Right lobe of liver (tissue), 6 donors: ENCODE measurements around the gene PPAT. TPM values are rescaled to one million over a fixed set of nuclear protein-coding genes. Genes with fewer than 3 reads are reported as not detected.

ENCODE experiments used
- ATAC-seq, 4 donors: fragments of 200-7000 bp; cut with Tn5 transposase; one replicate each; pipeline ENCODE4 v1.9.1; 2020; ENCODE audit warnings: mild to moderate bottlenecking in 4 of 4, moderate library complexity in 4 of 4
- DNase-seq, 3 donors: peaks; one replicate each; pipeline ENCODE4 v3.0.0-alpha.2; 2020
- H3K27ac ChIP-seq, 3 donors: fragments of 200-600 bp; one replicate each; pipeline ENCODE4 v1.8.0; 2022
- H3K27me3 ChIP-seq, 2 donors: fragments of 200-600 bp; one replicate each; pipeline ENCODE4 v1.8.0; 2022
- H3K36me3 ChIP-seq, 4 donors: fragments of 200-600 bp; sonication (generic) in 1 of 4; one replicate each; pipeline versions ENCODE4 v1.5.1 to v1.8.0; 2017 to 2022; ENCODE audit warnings: control low read depth in 1 of 4
- H3K4me1 ChIP-seq, 4 donors: fragments of 200-600 bp; sonication (generic) in 1 of 4; one replicate each; pipeline versions ENCODE4 v1.5.1 to v1.8.0; 2017 to 2022; ENCODE audit warnings: control low read depth in 1 of 4
- H3K4me3 ChIP-seq, 3 donors: fragments of 200-600 bp; one replicate each; pipeline ENCODE4 v1.8.0; 2022
- H3K9me3 ChIP-seq, 4 donors: fragments of 200-600 bp; sonication (generic) in 1 of 4; one replicate each; pipeline versions ENCODE4 v1.5.1 to v1.8.0; 2017 to 2022; ENCODE audit warnings: control low read depth in 1 of 4
- CTCF ChIP-seq, 4 donors: fragments of 200-600 bp in 3 of 4; fragments of 450-650 bp in 1 of 4; IDR thresholded peaks; one replicate each; pipeline versions ENCODE4 v1.5.1 to v1.8.0; 2016 to 2022; ENCODE audit warnings: antibody characterized with exemption in 4 of 4, mild to moderate bottlenecking in 2 of 4
- POLR2A ChIP-seq: fragments of 450-650 bp; IDR thresholded peaks from one replicate; pipeline ENCODE4 v1.6.1; 2017; ENCODE audit warnings: antibody characterized with exemption, mild to moderate bottlenecking
- WGBS: methylation state at CpG from one replicate; pipeline ENCODE4 v1.1.6; 2018; ENCODE audit warnings: low coverage, low lambda C conversion rate; ENCODE audit not compliant: insufficient coverage; ENCODE audit errors: missing lambda C conversion rate; 5-methylcytosine and 5-hydroxymethylcytosine counted together
- intact Hi-C, 2 donors: fragments of 100-400 bp; cut with DNase I; formaldehyde crosslinking; loops; one replicate each; pipeline versions ENCODE4 v1.11.2 to v1.14.1; 2022
- total RNA-seq, 6 experiments: library from RNA; depleted of rRNA in 2 of 6; stranded (reverse); fragments of >200 nt in 2 of 6; fragmentation: NEBNext Ultra II Directional in 3 of 6; extraction: Animal tissue kit (Norgen Biotek cat#: 25700) in 3 of 6; gene quantifications; one replicate each; pipeline versions ENCODE4 v1.1.0 to v1.2.4, GENCODE V29; 2016 to 2023
- donor health status: DM: no; HTN: yes; CAD: no.
- donor health status: DM: no; HTN: no; CAD: no.
- donor health status: DM: no; HTN: no; CAD: no.
- donor health status: DM: no; HTN: yes; CAD: no.
- donor health status: DM: no; HTN: yes; CAD: no.

The PPAT gene
- total RNA-seq, 6 experiments from 2014 or later = 4.4 to 8.5 (median 7.1) TPM

- DNase-seq (no peak), ATAC-seq (no peak)
- H3K4me1 ChIP-seq = peaks cover 0 to 8% (median 0%) of the 10 kb centered on the region in 4 donors
- H3K9me3 ChIP-seq = no peaks in the 10 kb centered on the region
- H3K36me3 ChIP-seq = peaks cover 0 to 9% (median 0%) of the 10 kb centered on the region in 4 donors
- H3K27ac ChIP-seq = no peak overlapping the region
- 69% methylated on average over 1 of the region's 1 CpG for WGBS
- H3K4me3 ChIP-seq = no peak overlapping the region
- intact Hi-C loops = no loop called here
- H3K27me3 ChIP-seq = no peaks in the 10 kb centered on the region
- no peak for TF ChIP-seq POLR2A
- no peak for TF ChIP-seq CTCF (IDR thresholded peaks at IDR 0.05)
These were observed 30.4 kb downstream of the PPAT start for GRCh38 chr4:56405016-56405415.

- ATAC-seq = no peak
- H3K36me3 ChIP-seq = peaks cover 0 to 9% (median 0%) of the 10 kb centered on the region in 4 donors
- no peak for DNase-seq
- intact Hi-C loops = no loop called here
- H3K4me3 ChIP-seq = no peak overlapping the region
- no peak for TF ChIP-seq CTCF (IDR thresholded peaks at IDR 0.05)
- TF ChIP-seq POLR2A = no peak
- WGBS = 87% methylated on average over 6 of the region's 6 CpGs
- no peaks in the 10 kb centered on the region for H3K4me1 ChIP-seq
- H3K27ac ChIP-seq = no peak overlapping the region
- H3K27me3 ChIP-seq = no peaks in the 10 kb centered on the region
- H3K9me3 ChIP-seq = no peaks in the 10 kb centered on the region
These were observed 34.9 kb downstream of the PPAT start for GRCh38 chr4:56400560-56400959.

- Histone ChIP-seq H3K9me3 (no peaks in the 10 kb centered on the region), H3K27me3 (no peaks in the 10 kb centered on the region), H3K36me3 (no peaks in the 10 kb centered on the region), H3K27ac (no peak overlapping the region), H3K4me3 (no peak overlapping the region), H3K4me1 (peaks cover 0 to 8% (median 2%) of the 10 kb centered on the region in 4 donors)
- 97% methylated on average over 8 of the region's 8 CpGs for WGBS
- intact Hi-C loops = no loop called here
- DNase-seq (no peak), ATAC-seq (no peak)
- TF ChIP-seq CTCF (IDR thresholded peaks at IDR 0.05) (no peak), POLR2A (no peak)
These were observed 44.1 kb downstream of the PPAT start for GRCh38 chr4:56391270-56391669.

GRCh38 chr4:56389558-56389957, 45.9 kb downstream of the PPAT start:
- Histone ChIP-seq H3K36me3 (no peaks in the 10 kb centered on the region), H3K27me3 (no peaks in the 10 kb centered on the region), H3K4me3 (no peak overlapping the region), H3K9me3 (no peaks in the 10 kb centered on the region), H3K4me1 (peaks cover 0 to 12% (median 5%) of the 10 kb centered on the region in 4 donors), H3K27ac (no peak overlapping the region)
- WGBS = 56% methylated on average over 1 of the region's 1 CpG
- TF ChIP-seq POLR2A = no peak
- TF ChIP-seq CTCF (IDR thresholded peaks at IDR 0.05) = no peak
- intact Hi-C loops = no loop called here
- DNase-seq (no peak), ATAC-seq (no peak)

GRCh38 chr4:56388306-56388705, 47.1 kb downstream of the PPAT start:
- ATAC-seq = no peak
- WGBS = 16% methylated on average over 6 of the region's 6 CpGs
- TF ChIP-seq CTCF (IDR thresholded peaks at IDR 0.05) = no peak
- Histone ChIP-seq H3K27ac (no peak overlapping the region), H3K27me3 (no peaks in the 10 kb centered on the region), H3K9me3 (no peaks in the 10 kb centered on the region), H3K4me3 (peak overlapping the region; percentile 58 to 82 (median 78)), H3K36me3 (no peaks in the 10 kb centered on the region), H3K4me1 (peaks cover 0 to 12% (median 5%) of the 10 kb centered on the region in 4 donors)
- DNase-seq = no peak
- intact Hi-C loops = no loop called here
